ENCODE data around the gene APBB2.
"Not testable (repeated sequence)": the region's sequence is repeated elsewhere in the genome, so short reads cannot be mapped to it uniquely, and the experiment has no call there.

APBB2 gene

GRCh38 chr4:41095973-41096372, 118.4 kb downstream of the APBB2 start:
- no peak for DNase-seq

- DNase-seq: no peak
Observed at GRCh38 chr4:41095192-41095872, 119.0 kb downstream of the APBB2 start.

GRCh38 chr4:41092128-41092527, 122.2 kb downstream of the APBB2 start:
- DNase-seq: no peak

- DNase-seq: no peak
Observed at GRCh38 chr4:41081847-41082246, 132.5 kb downstream of the APBB2 start.

GRCh38 chr4:41080976-41081375, 133.4 kb downstream of the APBB2 start:
- DNase-seq: no peak

GRCh38 chr4:41079881-41080560, 134.3 kb downstream of the APBB2 start:
- DNase-seq: no peak

GRCh38 chr4:41077628-41078027, 136.7 kb downstream of the APBB2 start:
- DNase-seq: no peak

GRCh38 chr4:41076481-41076880, 137.9 kb downstream of the APBB2 start:
- no peak for DNase-seq

GRCh38 chr4:41074215-41074614, 140.1 kb downstream of the APBB2 start:
- no peak for DNase-seq

GRCh38 chr4:41072021-41072777, 142.1 kb downstream of the APBB2 start:
- DNase-seq: no peak

- no peak for DNase-seq
Observed at GRCh38 chr4:41070516-41071281, 143.6 kb downstream of the APBB2 start.

GRCh38 chr4:41069838-41070237, 144.5 kb downstream of the APBB2 start:
- no peak for DNase-seq

- DNase-seq: no peak
Observed at GRCh38 chr4:41069257-41069656, 145.1 kb downstream of the APBB2 start.

GRCh38 chr4:41067369-41067768, 147.0 kb downstream of the APBB2 start:
- no peak for DNase-seq

- DNase-seq: no peak
Observed at GRCh38 chr4:41066049-41066448, 148.3 kb downstream of the APBB2 start.

GRCh38 chr4:41065434-41066006, 148.8 kb downstream of the APBB2 start:
- DNase-seq: no peak

- no peak for DNase-seq
Observed at GRCh38 chr4:41064953-41065352, 149.4 kb downstream of the APBB2 start.

GRCh38 chr4:41061482-41062185, 152.7 kb downstream of the APBB2 start:
- DNase-seq: no peak

GRCh38 chr4:41060352-41061334, 153.7 kb downstream of the APBB2 start:
- no peak for DNase-seq

- not testable (repeated sequence) for DNase-seq
Observed at GRCh38 chr4:41059411-41059810, 154.9 kb downstream of the APBB2 start.

- no peak for DNase-seq
Observed at GRCh38 chr4:41058426-41058825, 155.9 kb downstream of the APBB2 start.

Data from SHP77 (cell line).